HG02642 (cell line): Measurements from ENCODE around the gene DAAM1.
A peak's percentile ranks its signal among the peaks of the same experiment; 100 is the strongest.

ENCODE experiments used
- ATAC-seq: cut with Tn5 transposase; IDR thresholded peaks from one replicate; pipeline ENCODE4 v1.9.1; 2021; ENCODE audit warnings: mild to moderate bottlenecking; ENCODE audit not compliant: unreplicated experiment, poor library complexity

DAAM1 gene

GRCh38 chr14:59215322-59215721, 26.9 kb downstream of the DAAM1 start:
- peak; percentile 23 for ATAC-seq

GRCh38 chr14:59215757-59216156, 27.3 kb downstream of the DAAM1 start:
- no peak for ATAC-seq

- no peak for ATAC-seq
Observed at GRCh38 chr14:59217011-59217410, 28.5 kb downstream of the DAAM1 start.

- no peak for ATAC-seq
Observed at GRCh38 chr14:59221568-59221967, 33.1 kb downstream of the DAAM1 start.

- no peak for ATAC-seq
Observed at GRCh38 chr14:59224341-59224740, 35.9 kb downstream of the DAAM1 start.

GRCh38 chr14:59225281-59225680, 36.8 kb downstream of the DAAM1 start:
- ATAC-seq: no peak

- no peak for ATAC-seq
Observed at GRCh38 chr14:59228421-59228820, 40.0 kb downstream of the DAAM1 start.

- no peak for ATAC-seq
Observed at GRCh38 chr14:59229653-59230406, 41.4 kb downstream of the DAAM1 start.

- ATAC-seq: no peak
Observed at GRCh38 chr14:59236195-59236594, 47.7 kb downstream of the DAAM1 start.

GRCh38 chr14:59238216-59238615, 49.7 kb downstream of the DAAM1 start:
- ATAC-seq: no peak

- no peak for ATAC-seq
Observed at GRCh38 chr14:59239022-59239421, 50.6 kb downstream of the DAAM1 start.

- ATAC-seq: peak; percentile 84
Observed at GRCh38 chr14:59240356-59240755, 51.9 kb downstream of the DAAM1 start.

GRCh38 chr14:59241121-59241520, 52.7 kb downstream of the DAAM1 start:
- no peak for ATAC-seq

GRCh38 chr14:59243174-59243573, 54.7 kb downstream of the DAAM1 start:
- ATAC-seq: no peak

- no peak for ATAC-seq
Observed at GRCh38 chr14:59244581-59244980, 56.1 kb downstream of the DAAM1 start.

GRCh38 chr14:59245809-59246295, 57.4 kb downstream of the DAAM1 start:
- ATAC-seq: peak; percentile 78

GRCh38 chr14:59246566-59246965, 58.1 kb downstream of the DAAM1 start:
- no peak for ATAC-seq

GRCh38 chr14:59247801-59248584, 59.5 kb downstream of the DAAM1 start:
- no peak for ATAC-seq

- no peak for ATAC-seq
Observed at GRCh38 chr14:59249029-59249428, 60.6 kb downstream of the DAAM1 start.

- no peak for ATAC-seq
Observed at GRCh38 chr14:59251811-59252771, 63.6 kb downstream of the DAAM1 start.
